HG03175 (cell line): ENCODE data around the gene CTIF.
"Not testable (repeated sequence)": the region's sequence is repeated elsewhere in the genome, so short reads cannot be mapped to it uniquely, and the experiment has no call there.

Experiments
- ATAC-seq: cut with Tn5 transposase; IDR thresholded peaks from one replicate; pipeline ENCODE4 v1.9.1; 2021; ENCODE audit warnings: mild to moderate bottlenecking, moderate library complexity; ENCODE audit not compliant: unreplicated experiment

CTIF gene

GRCh38 chr18:48638896-48639771 is 100.3 kb downstream of the CTIF start:
- ATAC-seq, result no peak

GRCh38 chr18:48639772-48640432 is 101.1 kb downstream of the CTIF start:
- no peak for ATAC-seq

GRCh38 chr18:48640566-48641270 is 101.9 kb downstream of the CTIF start:
- ATAC-seq, result no peak

GRCh38 chr18:48641981-48642380 is 103.2 kb downstream of the CTIF start:
- ATAC-seq, result no peak

- ATAC-seq, result no peak
These were observed 103.7 kb downstream of the CTIF start for GRCh38 chr18:48642503-48642902.

- no peak for ATAC-seq
These were observed 104.4 kb downstream of the CTIF start for GRCh38 chr18:48643262-48643661.

GRCh38 chr18:48644029-48644428 is 105.2 kb downstream of the CTIF start:
- no peak for ATAC-seq

- no peak for ATAC-seq
These were observed 106.7 kb downstream of the CTIF start for GRCh38 chr18:48645427-48646002.

GRCh38 chr18:48646976-48647375 is 108.1 kb downstream of the CTIF start:
- no peak for ATAC-seq

- ATAC-seq, result no peak
These were observed 110.4 kb downstream of the CTIF start for GRCh38 chr18:48649231-48649630.

- ATAC-seq, result not testable (repeated sequence)
These were observed 115.8 kb downstream of the CTIF start for GRCh38 chr18:48654591-48654990.

GRCh38 chr18:48655508-48655907 is 116.7 kb downstream of the CTIF start:
- ATAC-seq, result no peak

- no peak for ATAC-seq
These were observed 117.3 kb downstream of the CTIF start for GRCh38 chr18:48656176-48656575.

GRCh38 chr18:48656582-48656981 is 117.8 kb downstream of the CTIF start:
- ATAC-seq, result no peak

GRCh38 chr18:48657447-48658120 is 118.8 kb downstream of the CTIF start:
- ATAC-seq, result no peak

GRCh38 chr18:48658721-48659120 is 119.9 kb downstream of the CTIF start:
- no peak for ATAC-seq

- ATAC-seq, result no peak
These were observed 120.6 kb downstream of the CTIF start for GRCh38 chr18:48659188-48660009.

GRCh38 chr18:48660346-48661228 is 121.8 kb downstream of the CTIF start:
- no peak for ATAC-seq

GRCh38 chr18:48661421-48661820 is 122.6 kb downstream of the CTIF start:
- ATAC-seq, result no peak
